NCI-H2196 treated with DMSO at 0.1 percent for 48 hours (cell line): Measurements from ENCODE around the gene PPP2R5A.

Source experiments
- DNase-seq: peaks from one replicate; lab custom pipeline; 2025; ENCODE audit not compliant: unreplicated experiment; lab: John Stamatoyannopoulos, UW

Gene PPP2R5A

GRCh38 chr1:212284744-212285684 is at the start of gene PPP2R5A:
Gene PPP2R5A, plus strand, starts transcription at chr1:212285410. Its CDS starts 701 bp downstream, at chr1:212286111.
- DNase-seq, result peak; percentile 98

DNA sequence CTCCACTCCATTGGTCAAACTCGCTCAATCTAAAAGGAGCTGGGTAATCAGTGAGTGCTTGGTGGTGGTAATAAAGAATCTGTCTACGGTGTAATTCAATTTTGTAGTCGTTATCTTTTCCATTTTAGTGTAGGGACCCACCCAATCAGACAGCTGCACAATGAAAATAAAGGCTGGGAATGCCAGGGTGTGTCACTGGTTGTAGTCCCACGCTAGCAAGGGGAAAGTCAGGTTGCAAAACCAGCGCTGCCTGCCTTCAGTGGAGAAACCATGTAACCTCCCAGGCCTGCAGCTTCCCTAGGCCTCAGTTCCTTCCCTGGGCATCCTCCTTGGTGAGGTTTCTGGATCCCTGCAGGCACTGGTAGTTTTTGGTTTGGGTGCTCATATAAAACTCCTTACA is 49.4 kb upstream of the PPP2R5A start:
- no peak for DNase-seq

DNA sequence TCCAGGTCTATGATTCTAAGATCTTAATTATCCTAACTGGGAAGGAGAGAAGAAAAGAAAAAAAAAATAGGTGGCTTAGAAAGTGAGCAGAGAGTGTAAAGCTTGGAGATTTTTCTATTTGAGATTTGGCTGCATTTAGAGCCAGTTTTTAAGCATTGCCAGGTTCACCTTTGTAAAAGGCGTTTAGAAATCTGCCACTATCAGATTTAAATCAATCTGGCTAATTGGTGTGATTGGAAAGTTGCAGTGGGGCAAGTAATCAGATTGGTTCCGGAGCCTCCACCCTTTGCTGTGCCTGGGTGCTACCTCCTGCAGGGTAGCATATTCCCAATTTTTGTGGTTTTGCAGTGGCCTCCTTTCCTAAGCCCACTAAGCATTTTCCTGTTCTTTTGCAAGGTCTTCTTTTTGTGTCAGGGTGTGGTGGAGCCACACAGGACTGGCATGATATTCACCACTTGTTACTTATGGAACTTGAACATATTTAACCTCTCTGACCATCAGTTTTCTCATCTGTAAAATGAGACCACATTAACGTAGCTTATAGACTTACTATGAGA is 48.5 kb upstream of the PPP2R5A start:
- DNase-seq, result no peak

DNA sequence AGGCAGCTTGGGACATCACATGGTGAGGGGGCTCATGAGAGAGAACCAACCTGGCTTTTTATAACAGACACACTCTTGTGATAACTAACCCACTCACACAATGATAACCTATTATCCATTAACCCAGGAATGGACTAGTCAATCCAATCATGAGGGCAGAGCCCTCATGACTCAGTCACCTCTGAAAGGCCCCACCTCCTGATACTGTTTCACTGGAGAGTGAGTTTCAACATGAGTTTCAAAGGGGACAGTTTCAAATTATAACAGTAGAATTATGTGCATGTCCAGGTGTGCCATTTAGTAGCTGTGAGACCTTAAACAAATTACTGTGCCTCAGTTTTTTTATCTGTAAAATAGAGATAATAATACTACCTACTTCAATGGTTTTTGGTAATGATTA is 47.6 kb upstream of the PPP2R5A start:
- no peak for DNase-seq

DNA sequence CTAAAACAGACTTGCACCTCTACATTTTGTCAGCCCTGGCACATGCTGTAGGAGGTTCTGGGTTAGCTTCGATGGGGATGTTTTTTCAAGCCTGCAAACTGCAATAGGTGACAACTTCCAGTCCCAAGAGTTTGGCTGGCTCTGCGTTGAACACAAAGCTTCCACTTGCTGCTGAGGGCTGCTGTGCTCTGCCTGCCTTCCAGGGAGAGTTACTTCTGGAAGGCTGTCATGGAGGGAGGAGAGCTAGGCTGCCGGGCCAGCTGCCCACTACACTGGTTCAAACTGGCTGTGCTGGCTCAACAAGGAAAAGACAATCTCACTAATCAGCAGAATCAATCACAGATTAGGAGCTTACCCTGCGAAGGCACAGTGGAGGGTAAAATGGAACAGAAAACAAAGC is 46.7 kb upstream of the PPP2R5A start:
- DNase-seq, result no peak

GRCh38 chr1:212241501-212241900 is 43.7 kb upstream of the PPP2R5A start:
- no peak for DNase-seq

DNA sequence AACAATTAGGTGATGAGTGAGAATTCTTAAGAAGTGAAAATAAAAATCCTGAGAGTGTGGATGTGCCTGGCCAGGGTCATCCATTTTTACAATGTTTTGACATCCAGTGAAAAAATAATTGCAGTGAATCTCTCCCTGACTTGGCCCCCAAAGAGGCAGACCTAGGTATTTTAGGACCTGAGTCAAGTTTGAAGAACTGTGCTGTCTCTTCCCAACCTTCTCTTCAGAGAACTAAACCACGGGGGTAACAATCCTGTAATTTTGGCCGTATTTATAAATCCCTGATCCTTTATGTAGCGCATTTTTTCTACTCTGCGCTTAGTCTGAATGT is 43.3 kb upstream of the PPP2R5A start:
- DNase-seq, result no peak

- no peak for DNase-seq
Measured at GRCh38 chr1:212242288-212242984, 42.8 kb upstream of the PPP2R5A start.

DNA sequence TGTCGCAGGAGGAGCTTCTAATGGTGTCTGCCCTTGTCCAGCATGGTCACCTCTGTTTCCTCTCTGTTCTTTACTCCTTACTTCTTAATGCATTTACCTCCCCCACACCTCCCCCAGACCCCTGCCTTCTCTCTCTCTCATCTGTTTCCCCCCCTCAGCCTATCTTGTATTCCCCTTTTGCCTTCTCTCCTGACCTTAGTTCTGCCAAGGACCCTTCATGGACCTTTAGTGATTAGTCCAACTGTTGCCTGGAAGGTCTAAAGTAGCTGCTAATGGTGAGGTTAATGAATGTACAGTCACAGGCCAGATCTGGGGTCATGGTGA is 42.3 kb upstream of the PPP2R5A start:
- no peak for DNase-seq

GRCh38 chr1:212244441-212244840 is 40.8 kb upstream of the PPP2R5A start:
- DNase-seq, result no peak

GRCh38 chr1:212247179-212247721 is 38.0 kb upstream of the PPP2R5A start:
- DNase-seq, result no peak

- DNase-seq, result no peak
Measured at GRCh38 chr1:212247988-212248387, 37.2 kb upstream of the PPP2R5A start.

- DNase-seq, result no peak
Measured at GRCh38 chr1:212254853-212255363, 30.3 kb upstream of the PPP2R5A start.

DNA sequence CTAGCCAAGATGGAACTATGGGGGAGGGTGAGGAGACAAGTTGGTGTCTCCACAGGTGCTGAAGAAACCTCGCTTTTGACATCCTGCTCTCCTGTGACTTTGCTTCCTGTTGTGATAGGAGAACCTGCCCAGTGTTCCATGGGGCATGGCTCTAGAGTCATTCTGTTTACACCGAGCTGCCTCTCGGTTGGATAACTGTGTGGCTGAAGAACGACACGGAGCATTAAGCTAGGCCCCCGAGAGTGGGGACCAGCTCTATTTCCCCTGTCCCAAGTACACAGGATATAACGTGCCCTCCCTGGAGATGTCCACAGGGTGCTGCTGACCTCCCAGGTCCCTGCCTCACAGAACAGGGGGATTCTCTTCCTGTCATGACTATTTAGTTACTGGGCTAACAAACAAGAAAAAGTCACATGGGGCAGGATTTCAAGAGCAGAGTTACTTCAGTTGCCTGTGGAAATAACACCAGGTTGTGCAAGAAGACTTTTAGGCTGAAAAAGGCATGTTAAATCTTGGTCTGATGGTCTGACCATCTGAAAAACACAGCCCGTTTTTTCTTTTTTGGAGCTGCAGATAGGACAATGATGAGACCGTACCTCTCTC is 29.4 kb upstream of the PPP2R5A start:
- DNase-seq, result no peak

- no peak for DNase-seq
Measured at GRCh38 chr1:212256369-212256768, 28.8 kb upstream of the PPP2R5A start.

DNA sequence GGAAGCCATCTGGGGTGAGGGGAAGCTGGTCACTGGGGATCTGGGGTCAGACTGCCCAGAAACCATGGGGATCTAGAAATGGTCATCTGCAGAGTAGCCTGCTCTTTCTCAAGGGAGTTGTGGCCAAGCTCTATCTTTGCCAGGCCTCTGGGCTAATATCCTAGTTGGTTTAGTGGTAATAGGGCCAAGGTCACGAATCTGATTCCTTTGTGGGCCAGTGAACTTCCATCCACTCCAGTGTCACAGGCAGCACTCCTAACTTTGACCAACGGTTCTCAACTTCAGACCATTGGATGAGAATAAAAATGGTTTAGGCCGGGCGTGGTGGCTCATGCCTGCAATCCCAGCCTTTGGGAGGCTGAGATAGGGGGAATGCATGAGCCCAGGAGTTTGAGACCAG is 28.1 kb upstream of the PPP2R5A start:
- no peak for DNase-seq

DNA sequence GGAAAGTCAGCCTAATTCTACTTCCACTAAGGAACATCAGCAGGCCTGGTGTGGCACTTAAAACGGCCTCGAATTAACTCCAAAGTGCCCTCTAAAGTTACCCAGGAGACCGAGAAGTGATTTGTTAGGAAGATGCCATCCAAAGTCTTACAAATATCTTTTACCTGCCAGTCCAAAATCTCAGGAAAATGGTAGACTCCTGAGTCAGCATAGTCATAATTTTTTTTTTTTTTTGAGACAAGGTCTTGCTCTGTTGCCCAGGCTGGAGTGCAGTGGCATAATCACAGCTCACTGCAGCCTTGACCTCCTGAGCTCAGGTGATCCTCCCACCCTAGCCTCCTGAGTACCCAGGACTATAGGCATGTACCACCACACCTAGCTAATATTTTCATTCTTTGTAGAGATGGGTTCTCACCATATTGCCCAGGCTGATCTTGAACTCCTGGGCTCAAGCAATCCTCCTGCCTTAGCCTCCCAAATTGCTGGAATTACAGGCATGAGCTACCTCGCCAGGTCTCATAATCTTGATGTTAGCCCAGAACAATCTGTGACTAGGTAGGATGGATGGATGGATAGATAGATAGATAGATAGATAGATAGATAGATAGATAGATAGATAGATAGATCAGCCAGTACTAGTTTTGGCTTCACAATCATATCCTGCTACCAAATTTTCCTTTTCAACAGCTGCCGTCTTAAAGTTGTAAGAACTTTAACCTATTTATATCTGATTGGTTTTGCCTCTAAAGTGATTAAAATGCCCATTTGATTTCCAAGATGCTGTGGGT is 25.3 kb upstream of the PPP2R5A start:
- DNase-seq, result no peak

DNA sequence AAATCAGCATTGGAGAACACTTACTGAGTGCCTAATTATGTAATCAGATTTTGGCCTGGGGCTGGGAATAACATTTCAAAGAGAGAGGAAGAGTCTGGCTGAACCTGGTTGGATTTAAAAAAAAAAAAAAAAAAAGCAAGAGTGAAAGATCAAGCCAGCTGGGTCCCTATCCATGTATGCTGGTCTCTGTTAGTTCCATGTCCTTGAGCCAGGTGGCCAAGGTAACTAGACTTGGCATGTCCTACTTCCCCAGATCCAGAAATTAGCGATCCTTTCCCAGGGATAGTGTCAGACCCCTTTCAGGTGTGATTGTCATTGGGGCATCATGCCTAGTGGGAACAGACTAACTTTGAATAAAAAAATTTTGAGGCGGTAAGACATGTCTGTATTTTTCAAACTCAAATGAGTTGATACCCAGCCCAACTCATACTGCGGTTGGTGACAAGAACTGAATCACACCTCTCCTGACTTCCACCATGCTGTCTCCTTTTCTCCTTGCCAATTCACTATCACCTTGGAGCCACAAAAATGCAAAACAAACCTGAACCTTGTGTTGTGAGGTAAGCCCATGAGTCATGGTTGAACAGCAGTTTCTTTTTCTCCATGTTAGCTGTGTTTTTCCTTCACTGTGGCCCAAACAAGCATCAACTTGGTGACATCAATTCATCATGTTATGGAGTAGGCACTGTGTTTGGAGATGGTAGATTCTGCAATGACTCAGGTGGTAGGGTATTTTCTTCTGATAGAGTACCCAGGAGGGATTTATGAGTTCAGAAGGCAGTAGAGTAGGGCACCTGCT is 24.5 kb upstream of the PPP2R5A start:
- no peak for DNase-seq

- DNase-seq, result no peak
Measured at GRCh38 chr1:212261361-212261929, 23.8 kb upstream of the PPP2R5A start.
